GM12873 (cell line): ENCODE results near the gene GHSR.

Experiments
- CTCF ChIP-seq: IDR thresholded peaks from 2 replicates; pipeline ENCODE4 v1.5.1; 2012; ENCODE audit warnings: low read depth, mild to moderate bottlenecking, moderate library complexity, low read length, control low read depth; ENCODE audit not compliant: insufficient read depth; ENCODE audit errors: missing control alignments

Gene GHSR

GRCh38 chr3:172437713-172438112 is 10.5 kb downstream of the GHSR start:
- TF ChIP-seq CTCF = no peak

GRCh38 chr3:172415323-172415722 is 32.9 kb downstream of the GHSR start:
- no peak for TF ChIP-seq CTCF

GRCh38 chr3:172411478-172411947 is 36.7 kb downstream of the GHSR start:
- no peak for TF ChIP-seq CTCF

GRCh38 chr3:172410702-172411477 is 37.4 kb downstream of the GHSR start:
- TF ChIP-seq CTCF = no peak

GRCh38 chr3:172407872-172408271 is 40.4 kb downstream of the GHSR start:
- no peak for TF ChIP-seq CTCF

- no peak for TF ChIP-seq CTCF
Measured at GRCh38 chr3:172405914-172406313, 42.3 kb downstream of the GHSR start.

- no peak for TF ChIP-seq CTCF
Measured at GRCh38 chr3:172404237-172404962, 43.9 kb downstream of the GHSR start.
